Activated CD4-positive, CD25-positive, alpha-beta regulatory T cell treated with anti-CD3 and anti-CD28 coated beads, Interleukin-2, amount 50 U/mL, for 72 hours (primary cell): ENCODE data around the gene TOR4A.
A peak's percentile ranks its signal among the peaks of the same experiment; 100 is the strongest.

Experiments
- DNase-seq: peaks from one replicate; pipeline ENCODE4 v3.0.0; 2021

Gene TOR4A

DNA sequence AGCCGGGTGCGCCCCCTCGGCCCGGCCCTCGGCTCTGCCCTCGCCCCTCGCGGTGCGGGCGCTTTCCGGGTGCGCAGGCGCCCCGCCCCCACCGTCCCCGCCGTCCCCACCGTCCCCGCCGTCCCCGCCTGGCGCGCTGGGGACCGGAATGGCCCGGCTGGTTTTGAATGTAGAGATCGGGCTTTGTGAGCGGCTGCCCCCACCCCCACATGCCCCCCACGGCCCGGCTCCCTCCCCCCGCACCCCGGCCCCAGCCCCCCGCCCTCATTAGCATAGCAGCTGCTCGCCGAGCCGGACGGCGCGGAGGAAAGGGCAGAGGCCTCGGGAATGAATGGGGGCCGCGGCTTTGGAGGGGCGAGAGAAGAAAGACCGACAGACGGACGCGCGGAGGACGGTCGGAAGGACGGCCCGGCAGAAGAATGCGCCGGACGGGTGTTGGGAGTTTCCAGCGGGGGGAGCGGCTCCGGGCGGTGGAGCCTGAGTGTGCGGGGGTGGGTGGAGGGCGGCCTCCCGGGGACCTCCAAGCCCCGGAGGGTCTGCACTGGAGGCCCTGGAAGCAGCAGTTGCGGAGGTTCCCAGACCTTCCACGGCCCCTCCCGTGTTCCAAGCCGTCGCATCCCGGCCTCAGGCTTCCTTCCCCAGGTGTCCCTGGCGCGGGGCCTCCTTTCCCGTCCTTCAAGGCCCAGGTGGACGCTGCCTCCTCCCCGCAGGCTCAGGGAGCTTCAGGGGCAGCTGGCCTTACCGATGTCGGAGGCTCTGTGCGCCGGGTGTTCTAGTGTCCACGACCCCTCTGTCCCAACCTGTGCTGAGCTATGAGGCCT lies 18.5 kb downstream of the TOR4A start:
- DNase-seq = no peak

DNA sequence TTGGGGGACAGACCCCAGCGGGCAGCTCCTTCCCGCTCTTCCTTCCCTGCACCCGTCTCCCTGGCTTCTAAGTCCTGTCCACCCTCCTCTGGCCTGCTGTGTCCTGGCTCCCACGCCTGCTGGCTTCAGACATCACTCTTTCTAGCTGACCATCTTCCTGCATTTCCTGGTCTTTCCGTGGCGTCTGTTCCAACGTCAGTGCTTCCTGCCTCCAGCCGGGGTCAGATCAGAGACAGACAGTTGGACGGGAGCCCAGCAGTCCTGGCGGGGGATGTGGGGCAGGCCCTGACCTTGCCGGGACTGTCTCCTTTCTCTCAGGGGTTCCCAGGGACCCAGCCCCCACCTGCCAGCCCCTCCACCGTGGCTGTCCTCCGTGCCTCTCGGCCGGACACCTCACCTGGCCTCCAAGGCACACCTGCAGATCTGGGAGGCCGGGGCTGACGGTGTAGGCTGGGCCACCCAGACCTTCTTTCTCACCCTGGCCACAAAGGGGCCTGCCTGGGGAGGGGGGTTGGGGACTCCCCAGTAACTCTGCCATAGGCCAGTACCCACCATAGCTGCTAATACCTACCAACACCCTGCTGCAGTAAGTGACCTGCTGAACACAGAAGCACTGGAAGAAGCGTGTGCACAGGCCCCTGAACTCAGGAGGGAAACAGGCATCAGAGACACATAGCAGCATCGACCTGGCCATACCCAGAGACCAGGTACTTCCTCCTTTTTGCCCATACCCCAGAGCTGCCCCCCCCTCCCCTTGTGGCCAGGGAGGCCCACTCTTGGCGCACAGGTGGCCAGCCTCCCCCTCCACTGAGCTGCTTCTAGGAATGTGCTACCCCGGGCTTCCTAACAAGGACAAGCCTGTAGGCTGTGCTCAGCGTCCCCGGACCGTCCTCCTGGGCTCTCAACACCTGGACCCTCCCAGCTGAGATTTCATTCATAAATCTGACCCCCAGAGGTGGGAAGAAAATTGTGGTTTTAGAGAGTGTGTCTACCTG lies 19.4 kb downstream of the TOR4A start:
- DNase-seq = no peak

DNA sequence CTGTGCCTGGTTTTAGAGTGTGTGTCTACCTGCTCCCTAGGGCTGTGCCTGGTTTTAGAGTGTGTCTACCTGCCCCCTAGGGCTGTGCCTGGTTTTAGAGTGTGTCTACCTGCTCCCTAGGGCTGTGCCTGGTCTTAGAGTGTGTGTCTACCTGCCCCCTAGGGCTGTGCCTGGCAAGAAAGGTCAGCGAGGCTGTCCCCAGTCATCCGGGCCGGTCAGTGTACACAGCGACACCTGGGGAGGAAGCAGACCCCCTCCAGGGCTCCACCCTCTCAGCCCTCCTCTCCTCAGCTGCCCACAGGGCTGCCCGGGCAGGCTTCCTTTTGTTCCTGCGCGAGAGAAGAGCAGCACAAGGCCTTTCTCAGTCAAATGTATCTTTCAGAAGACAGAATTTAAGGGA lies 20.4 kb downstream of the TOR4A start:
- no peak for DNase-seq

GRCh38 chr9:137298401-137299202 lies 21.1 kb downstream of the TOR4A start:
- no peak for DNase-seq

GRCh38 chr9:137299203-137299565 lies 21.7 kb downstream of the TOR4A start:
- no peak for DNase-seq

DNA sequence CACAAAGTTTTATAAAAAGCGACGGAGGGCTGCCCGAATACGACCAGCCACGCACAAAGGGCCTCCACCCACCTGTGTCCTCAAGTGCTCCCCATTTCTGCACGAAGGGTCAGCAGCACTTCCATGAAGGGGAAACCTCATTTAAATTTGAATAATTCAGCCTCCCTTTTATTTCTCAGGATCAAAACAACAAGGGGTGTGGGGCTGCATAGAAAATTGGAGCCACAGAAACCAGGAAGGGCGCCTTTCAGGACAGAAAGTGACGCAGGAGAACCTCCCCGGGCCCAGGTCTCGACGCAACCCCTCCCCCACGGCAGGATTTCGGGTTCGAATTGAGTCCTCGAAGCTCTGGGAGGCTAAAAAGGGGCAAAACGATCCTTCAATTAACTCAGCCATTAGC lies 22.4 kb downstream of the TOR4A start:
- DNase-seq = no peak

DNA sequence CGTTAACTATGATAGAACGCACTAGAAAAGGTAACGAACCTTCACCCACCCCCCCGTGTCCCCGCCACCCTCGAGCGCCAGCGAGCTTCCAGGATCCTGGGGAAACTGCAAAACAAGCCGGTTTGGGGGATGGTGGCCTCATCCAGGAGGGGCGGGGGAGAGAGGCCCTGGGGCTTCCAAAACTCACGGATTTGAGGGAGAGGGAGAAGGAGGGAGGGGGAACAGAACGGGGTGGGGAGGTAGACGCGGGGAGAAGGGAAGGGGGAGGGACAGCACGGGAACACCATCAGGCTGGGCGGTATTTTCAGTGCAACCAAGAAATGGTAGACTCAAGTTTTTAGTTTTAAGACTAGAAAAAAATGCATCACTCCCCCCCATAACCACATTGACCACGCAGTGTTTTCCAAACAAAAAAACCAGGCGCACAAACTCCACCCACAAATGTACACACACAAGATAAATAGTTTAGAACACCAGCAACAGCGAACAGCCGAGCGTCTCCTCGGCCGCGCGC lies 23.1 kb downstream of the TOR4A start:
- DNase-seq = no peak

DNA sequence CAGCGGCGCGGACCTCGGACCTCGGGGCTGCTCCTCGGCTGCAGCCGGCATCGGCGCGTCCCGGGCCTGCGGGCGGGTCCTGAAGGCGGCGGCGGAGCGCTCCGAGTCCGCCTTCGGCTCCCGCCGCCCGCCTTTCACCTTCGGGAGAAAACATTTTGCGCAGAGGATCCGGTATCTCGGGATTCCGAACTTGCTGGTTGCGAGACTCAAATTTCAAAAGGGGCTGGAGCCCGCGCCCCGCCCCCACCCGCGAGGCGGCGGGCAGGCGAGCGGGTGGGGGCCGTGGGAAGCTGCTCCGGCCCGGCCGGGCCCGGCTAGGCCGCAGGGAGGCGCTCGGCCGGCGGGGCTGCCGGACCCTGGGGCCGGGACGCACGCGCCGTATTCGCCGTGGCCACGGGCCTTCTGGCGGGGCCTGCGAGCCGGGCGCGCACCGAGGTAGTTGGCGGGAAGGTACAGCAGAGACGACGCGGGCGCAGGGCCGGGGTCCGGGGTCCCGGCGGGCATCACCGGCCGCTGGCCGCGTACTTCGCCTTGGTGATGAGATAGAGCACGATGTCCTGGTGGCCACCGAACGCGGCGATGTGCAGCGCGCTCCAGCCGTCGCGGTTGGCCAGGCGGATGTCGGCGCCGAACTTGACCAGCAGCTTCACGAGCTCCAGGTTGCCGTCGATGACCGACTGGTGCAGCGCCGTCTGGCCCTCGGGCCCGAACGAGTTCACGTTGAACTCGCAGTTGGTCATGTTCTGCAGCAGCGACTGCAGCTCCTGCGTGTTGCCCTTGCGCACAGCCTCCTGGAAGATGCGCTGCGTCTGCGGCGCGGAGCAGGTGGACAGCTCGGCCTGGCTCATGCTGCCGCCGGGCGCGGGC lies 23.8 kb downstream of the TOR4A start:
- DNase-seq = peak; percentile 45

- DNase-seq = peak; percentile 92
These were observed 24.6 kb downstream of the TOR4A start, which contains the start of gene NRARP for GRCh38 chr9:137302118-137302448. Gene NRARP (minus strand): TSS chr9:137302271. CDS start chr9:137301928, 343 bp downstream.

GRCh38 chr9:137302449-137303150 lies 25.1 kb downstream of the TOR4A start:
- no peak for DNase-seq

- peak; percentile 32 for DNase-seq
These were observed 25.8 kb downstream of the TOR4A start for GRCh38 chr9:137303151-137303892.

DNA sequence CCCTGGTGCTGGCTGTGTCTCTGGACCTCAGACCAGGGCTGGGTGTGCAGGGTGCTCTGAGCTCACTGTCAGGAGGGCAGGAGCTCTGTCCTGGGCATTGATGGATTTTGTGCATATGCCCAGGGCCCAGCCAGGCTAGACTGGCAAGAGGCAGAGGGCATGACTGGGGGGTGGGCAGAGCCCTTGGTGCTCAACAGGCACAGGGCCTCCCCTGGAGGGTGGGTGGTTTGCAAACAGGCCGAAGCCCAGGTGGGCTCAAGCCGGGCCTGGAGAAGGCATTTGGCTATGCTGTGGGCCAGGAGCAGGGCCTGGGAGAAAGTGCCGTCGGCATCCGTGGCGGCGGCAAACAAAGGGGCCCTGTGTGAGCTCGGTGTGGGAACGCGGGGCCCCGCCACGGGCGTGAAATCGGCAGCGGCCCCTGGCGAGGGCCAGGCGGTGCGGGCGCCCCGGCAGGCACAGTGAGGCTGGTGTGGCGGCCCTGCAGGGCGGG lies 26.4 kb downstream of the TOR4A start:
- peak; percentile 30 for DNase-seq

DNA sequence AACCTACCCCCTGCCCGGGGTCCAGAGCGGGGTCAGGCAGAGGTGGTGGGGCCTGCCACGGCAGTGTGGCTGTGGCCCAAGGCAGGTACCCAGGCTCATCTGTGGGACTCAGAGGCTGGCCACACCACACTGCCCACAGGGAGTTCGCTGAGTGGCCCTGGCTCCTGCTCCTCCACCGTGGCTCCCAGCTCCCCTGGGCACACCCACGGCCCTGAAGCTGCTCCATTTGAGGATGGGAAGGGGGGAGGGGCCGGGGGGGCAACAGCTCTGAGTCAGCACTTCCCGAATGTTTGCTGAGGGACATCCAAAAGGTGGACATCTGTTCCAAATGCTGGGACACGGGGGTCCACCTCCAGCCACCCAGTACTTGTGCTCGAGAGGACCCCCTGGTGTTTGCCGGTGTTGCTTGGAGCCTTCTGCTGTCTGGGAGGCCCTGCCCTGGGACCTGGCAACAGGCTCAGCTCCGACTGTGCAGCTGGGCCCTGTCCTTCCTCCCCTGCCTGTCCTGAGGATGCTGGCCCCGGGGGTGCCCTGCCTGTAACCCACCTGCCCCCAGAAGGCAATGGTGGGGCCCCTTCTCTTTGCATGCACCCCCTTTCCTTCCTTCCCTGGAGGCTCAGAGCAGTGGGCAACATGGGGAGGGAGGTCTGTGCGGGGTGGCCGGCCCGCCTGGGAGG lies 27.0 kb downstream of the TOR4A start:
- no peak for DNase-seq

DNA sequence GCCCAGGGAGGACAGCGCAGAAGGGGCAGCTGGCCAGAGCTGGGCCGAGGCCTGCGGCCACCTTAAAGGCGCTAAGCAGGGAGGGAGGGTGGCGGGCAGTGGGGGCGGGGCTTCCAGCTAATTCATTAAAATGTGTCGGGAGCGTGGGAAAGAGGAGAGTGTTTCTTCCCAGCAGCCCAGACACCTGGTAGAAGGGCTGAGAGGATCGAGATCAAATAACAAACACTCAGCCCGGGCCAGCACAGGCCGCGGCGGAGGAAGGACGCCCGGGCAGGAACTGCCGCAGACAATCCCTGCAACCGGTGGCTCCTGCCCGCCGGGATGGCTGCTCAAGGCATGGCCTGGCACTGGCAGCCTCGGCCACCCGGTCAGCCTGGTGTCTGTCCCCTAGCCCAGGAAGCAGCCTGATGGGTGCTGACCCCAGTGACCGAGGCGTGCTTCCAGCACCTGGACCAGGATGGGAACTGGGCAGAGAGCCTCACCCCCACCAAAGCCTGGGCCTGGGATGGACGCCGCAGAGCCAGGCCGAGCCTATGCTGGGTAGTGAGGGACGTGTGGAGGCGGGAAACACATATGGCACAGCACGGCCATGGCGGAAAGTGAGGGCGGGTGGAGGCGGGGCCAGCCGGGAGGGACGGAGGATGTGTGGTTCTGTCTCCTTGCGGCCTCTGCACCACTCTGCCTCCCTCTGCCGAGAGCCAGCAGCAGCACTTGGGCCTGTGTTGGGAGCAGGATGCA lies 27.7 kb downstream of the TOR4A start:
- peak; percentile 62 for DNase-seq

DNA sequence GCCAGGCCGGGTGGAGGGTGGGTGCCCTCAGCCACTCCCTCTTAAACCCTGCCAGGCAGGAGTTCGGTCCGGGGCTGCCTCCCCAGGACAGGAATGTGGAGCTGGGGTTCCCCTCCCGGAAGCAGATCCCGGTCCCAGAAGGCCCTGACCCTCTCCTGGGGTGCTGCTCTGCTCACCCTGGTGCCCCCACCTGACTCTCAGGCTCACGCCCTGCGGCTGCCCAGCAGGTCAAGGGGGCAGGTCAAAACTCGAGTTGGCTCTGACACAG lies 28.2 kb downstream of the TOR4A start:
- no peak for DNase-seq

GRCh38 chr9:137306066-137306849 lies 28.7 kb downstream of the TOR4A start:
- no peak for DNase-seq

- DNase-seq = peak; percentile 30
These were observed 29.3 kb downstream of the TOR4A start for GRCh38 chr9:137306850-137307254.
